CD4-positive, alpha-beta memory T cell (primary cell): ENCODE results near the gene PINLYP. TPM values are rescaled to one million over a fixed set of nuclear protein-coding genes. Genes with fewer than 3 reads are reported as not detected.
A peak's percentile ranks its signal among the peaks of the same experiment; 100 is the strongest.

ENCODE experiments used
- CTCF ChIA-PET: fragments of 350-600 bp; sonication (Branson Sonifier 250); formaldehyde crosslinking; loops from one replicate; lab custom pipeline; 2021; ENCODE audit warnings: inconsistent platforms; ENCODE audit not compliant: partially characterized antibody; lab: Charles Lee
- POLR2A ChIA-PET: fragments of 350-600 bp; sonication (Branson Sonifier 250); formaldehyde crosslinking; loops from one replicate; lab custom pipeline; 2021; ENCODE audit not compliant: partially characterized antibody; lab: Charles Lee
- DNase-seq, 5 donors: peaks; one replicate each; pipeline versions ENCODE4 v3.0.0 to v3.0.0-alpha.2; 2020 to 2022; ENCODE audit warnings: mixed read lengths in 1 of 5
- H3K27ac ChIP-seq: one replicate; pipeline ENCODE4 v1.7.0; 2013; ENCODE audit warnings: low read depth, low read length
- H3K27me3 ChIP-seq: 2 replicates; pipeline ENCODE4 v1.7.0; 2013; ENCODE audit warnings: mild to moderate bottlenecking, low read length, moderate library complexity; ENCODE audit not compliant: insufficient read depth
- H3K36me3 ChIP-seq: 2 replicates; pipeline ENCODE4 v1.7.0; 2013; ENCODE audit warnings: mild to moderate bottlenecking, low read length, moderate library complexity; ENCODE audit not compliant: insufficient read depth
- H3K4me1 ChIP-seq: 2 replicates; pipeline ENCODE4 v1.7.0; 2013; ENCODE audit warnings: mild to moderate bottlenecking, low read length, moderate library complexity; ENCODE audit not compliant: insufficient read depth
- H3K4me3 ChIP-seq, 2 donors: one replicate each; pipeline ENCODE4 v1.7.0; 2013; ENCODE audit warnings: low read length in 2 of 2, mild to moderate bottlenecking in 1 of 2
- H3K9me3 ChIP-seq, 2 donors: one replicate each; pipeline ENCODE4 v1.7.0; 2013; ENCODE audit warnings: low read length in 2 of 2, control low read depth in 1 of 2; ENCODE audit not compliant: control insufficient read depth in 1 of 2
- H3K27ac Mint-ChIP-seq, 7 donors: one replicate each; pipeline ENCODE4 v1.8.0; 2020 to 2021; ENCODE audit warnings: mixed read lengths in 7 of 7, mild to moderate bottlenecking in 6 of 7, inconsistent platforms in 3 of 7, moderate library complexity in 3 of 7
- H3K27me3 Mint-ChIP-seq, 2 donors: one replicate each; pipeline ENCODE4 v1.8.0; 2020 to 2021; ENCODE audit warnings: mixed read lengths in 2 of 2
- H3K36me3 Mint-ChIP-seq, 2 donors: one replicate each; pipeline ENCODE4 v1.8.0; 2020 to 2021; ENCODE audit warnings: mixed read lengths in 2 of 2, inconsistent platforms in 1 of 2, mild to moderate bottlenecking in 1 of 2
- H3K4me1 Mint-ChIP-seq, 4 donors: one replicate each; pipeline ENCODE4 v1.8.0; 2020 to 2021; ENCODE audit warnings: mixed read lengths in 4 of 4, mild to moderate bottlenecking in 1 of 4
- H3K4me3 Mint-ChIP-seq, 8 donors: one replicate each; pipeline ENCODE4 v1.8.0; 2020 to 2021; ENCODE audit warnings: mixed read lengths in 8 of 8, mild to moderate bottlenecking in 7 of 8, moderate library complexity in 6 of 8, inconsistent platforms in 3 of 8
- H3K9me3 Mint-ChIP-seq, 8 donors: one replicate each; pipeline ENCODE4 v1.8.0; 2020 to 2021; ENCODE audit warnings: mixed read lengths in 8 of 8, mild to moderate bottlenecking in 5 of 8, inconsistent platforms in 3 of 8, moderate library complexity in 1 of 8
- intact Hi-C: fragments of 100-400 bp; cut with micrococcal nuclease; formaldehyde crosslinking; loops from one replicate; pipeline ENCODE4 v1.15.1; 2023
- polyA plus RNA-seq, 2 donors: library from polyadenylated mRNA; unstranded; fragments of 300-500 nt; fragmentation: Illumina TruSeq; gene quantifications; one replicate each; pipeline ENCODE4 v1.2.3, GENCODE V29; 2021
- total RNA-seq, 2 experiments: library from RNA; stranded (reverse); gene quantifications; one replicate each; pipeline ENCODE4 v1.2.3, GENCODE V29; 2021

PINLYP gene
- total and polyA plus RNA-seq, 4 experiments from 2014 or later, result 0.33 to 1.3 (median 0.84) TPM; not detected in 1

GRCh38 chr19:43594710-43595604 is 19.4 kb downstream of the PINLYP start:
- peaks cover 4 to 42% of the 10 kb centered on the region in 2 donors for H3K36me3 Mint-ChIP-seq
- Histone ChIP-seq H3K27ac (peak overlapping the region; percentile 93), H3K27me3 (no peaks in the 10 kb centered on the region), H3K36me3 (peaks cover 22% of the 10 kb centered on the region), H3K4me1 (peaks cover 26% of the 10 kb centered on the region), H3K9me3 (no peaks in the 10 kb centered on the region), H3K4me3 (peak overlapping the region; percentile 50 to 98)
- intact Hi-C loops, result loop anchor here (1.0 to 5.0 kb wide), 4 partner anchors 68 to 156 kb away; partner anchors contain the start of gene ETHE1
- no peaks in the 10 kb centered on the region for H3K9me3 Mint-ChIP-seq
- CTCF ChIA-PET, result interaction anchor here (0.6 to 7.2 kb wide), 36 partner anchors 10 to 215 kb away, joined by 3 to 245 read pairs (median 7); partner anchors contain the start of genes PHLDB3, PINLYP, XRCC1 and ZNF575
- POLR2A ChIA-PET, result interaction anchor here (0.9 to 5.1 kb wide), 21 partner anchors 10 to 190 kb away, joined by 3 to 61 read pairs (median 6); partner anchors contain the start of genes PINLYP, PLAUR, XRCC1 and ZNF428
- no peaks in the 10 kb centered on the region for H3K27me3 Mint-ChIP-seq
- peak overlapping the region; percentile 100 for H3K27ac Mint-ChIP-seq
- H3K4me1 Mint-ChIP-seq, result peaks cover 24 to 53% (median 37%) of the 10 kb centered on the region in 4 donors
- H3K4me3 Mint-ChIP-seq, result peak overlapping the region; percentile 93 to 98 (median 95)
- peak; percentile 77 to 86 (median 80) for DNase-seq

DNA sequence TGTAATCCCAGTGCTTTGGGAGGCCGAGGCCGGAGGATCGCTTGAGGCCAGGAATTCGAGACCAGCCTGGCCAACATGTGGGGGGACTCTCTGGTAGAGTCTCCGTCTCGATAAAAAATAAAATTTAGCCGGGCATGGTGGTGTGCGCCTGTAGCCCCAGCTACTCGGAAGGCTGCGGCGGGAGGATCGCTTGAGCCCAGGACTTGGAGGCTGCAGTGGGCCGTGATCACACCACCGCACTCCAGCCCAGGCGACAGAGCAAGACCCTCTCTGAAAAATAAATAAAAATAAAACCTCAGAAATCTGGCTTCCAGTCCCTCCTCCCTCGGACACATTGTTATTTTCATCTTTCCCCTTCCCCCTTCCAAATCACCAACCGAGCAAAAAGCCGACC is 20.0 kb downstream of the PINLYP start:
- ChIA-PET POLR2A (interaction anchor here (1.1 to 5.1 kb wide), 20 partner anchors 10 to 1376 kb away, joined by 3 to 61 read pairs (median 6); partner anchors contain the start of genes PHLDB3, PINLYP, PLAUR and XRCC1), CTCF (interaction anchor here (0.9 to 7.2 kb wide), 16 partner anchors 11 to 214 kb away, joined by 3 to 245 read pairs (median 16); partner anchors contain the start of genes PINLYP and XRCC1)
- Mint-ChIP-seq H3K27ac (peak overlapping the region; percentile 100), H3K4me3 (peak overlapping the region; percentile 93 to 98 (median 95)), H3K9me3 (no peaks in the 10 kb centered on the region), H3K36me3 (peaks cover 4 to 43% of the 10 kb centered on the region in 2 donors), H3K4me1 (peaks cover 24 to 50% (median 37%) of the 10 kb centered on the region in 4 donors), H3K27me3 (no peaks in the 10 kb centered on the region)
- Histone ChIP-seq H3K36me3 (peaks cover 26% of the 10 kb centered on the region), H3K27me3 (no peaks in the 10 kb centered on the region), H3K27ac (peak overlapping the region; percentile 93), H3K9me3 (no peaks in the 10 kb centered on the region), H3K4me3 (peak overlapping the region; percentile 50 to 98), H3K4me1 (peaks cover 26% of the 10 kb centered on the region)
- intact Hi-C loops, result loop anchor here (2.0 to 5.0 kb wide), 3 partner anchors 69 to 157 kb away; partner anchors contain the start of gene ETHE1
- no peak for DNase-seq

DNA sequence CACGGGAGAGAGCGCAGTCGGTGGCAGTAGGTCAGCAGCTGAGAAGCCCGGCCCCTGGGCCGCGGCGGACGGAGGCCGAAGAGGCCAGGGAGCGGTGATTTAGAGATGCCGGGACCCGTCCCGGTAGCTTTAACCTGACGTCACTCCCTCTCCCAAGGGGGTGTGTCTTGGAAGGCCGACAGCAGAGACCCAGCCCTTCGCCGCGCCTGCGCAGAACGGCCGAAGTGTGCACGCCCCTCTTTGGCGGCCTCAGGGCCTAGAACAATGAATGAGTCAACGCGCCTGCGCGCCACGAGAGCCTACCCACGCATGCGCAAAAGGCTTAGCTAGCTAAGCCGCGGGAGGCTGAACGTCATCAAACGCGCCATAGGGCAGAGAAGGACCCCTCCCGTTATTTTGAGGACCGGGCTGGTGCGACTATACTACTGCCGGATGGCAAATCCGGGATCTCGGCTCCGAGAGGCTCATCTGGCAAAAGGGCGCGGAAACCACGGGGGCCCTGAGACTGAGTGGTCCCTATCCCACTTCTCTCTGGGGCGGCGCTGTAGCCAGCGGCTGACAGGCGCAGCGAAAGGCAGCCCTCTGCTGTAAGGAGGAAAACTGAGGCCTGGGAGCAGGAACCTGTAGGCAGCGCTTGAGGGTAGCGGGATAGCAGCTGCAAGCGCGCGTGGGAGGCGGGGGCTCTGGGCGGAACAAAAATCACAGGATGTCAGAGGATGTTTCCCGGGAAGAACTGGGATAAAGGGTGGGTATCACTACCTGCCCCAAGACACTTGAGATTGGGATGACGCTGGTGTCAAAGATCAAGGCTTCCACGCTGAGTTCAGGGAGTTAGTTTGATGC is 20.6 kb downstream of the PINLYP start, which contains the start of the genes IRGQ and ZNF576:
TSS of gene IRGQ (minus strand) at position 136 of the 843 bp plus-strand sequence. CDS start 796 bp downstream, outside the sequence.
TSS of gene ZNF576 (plus strand) at position 597 of the 843 bp plus-strand sequence. CDS start 514 bp downstream, outside the sequence.
- peaks cover 4 to 44% of the 10 kb centered on the region in 2 donors for H3K36me3 Mint-ChIP-seq
- H3K9me3 Mint-ChIP-seq, result no peaks in the 10 kb centered on the region
- H3K27ac Mint-ChIP-seq, result peak within 1 kb of the TSS; percentile 100
- peaks cover 26% of the 10 kb centered on the region for H3K36me3 ChIP-seq
- H3K4me3 ChIP-seq, result peak within 1 kb of the TSS; percentile 50 to 98
- H3K9me3 ChIP-seq, result no peaks in the 10 kb centered on the region
- H3K4me1 ChIP-seq, result peaks cover 26% of the 10 kb centered on the region
- no peaks in the 10 kb centered on the region for H3K27me3 Mint-ChIP-seq
- peak within 1 kb of the TSS; percentile 93 to 98 (median 95) for H3K4me3 Mint-ChIP-seq
- ChIA-PET CTCF (interaction anchor here (0.9 to 7.2 kb wide), 13 partner anchors 10 to 164 kb away, joined by 3 to 245 read pairs (median 19); partner anchors contain the start of genes PINLYP and XRCC1), POLR2A (interaction anchor here (0.8 to 5.1 kb wide), 21 partner anchors 9 to 1376 kb away, joined by 3 to 61 read pairs (median 6); partner anchors contain the start of genes CADM4, PHLDB3, PINLYP and PLAUR)
- H3K4me1 Mint-ChIP-seq, result peaks cover 24 to 49% (median 35%) of the 10 kb centered on the region in 4 donors
- H3K27ac ChIP-seq, result peak within 1 kb of the TSS; percentile 93
- DNase-seq, result peak; percentile 99
- intact Hi-C loops, result loop anchor here (1.0 to 5.0 kb wide), 10 partner anchors 21 to 157 kb away; partner anchors contain the start of genes ETHE1, PINLYP, XRCC1 and ZNF428
- H3K27me3 ChIP-seq, result no peaks in the 10 kb centered on the region

DNA sequence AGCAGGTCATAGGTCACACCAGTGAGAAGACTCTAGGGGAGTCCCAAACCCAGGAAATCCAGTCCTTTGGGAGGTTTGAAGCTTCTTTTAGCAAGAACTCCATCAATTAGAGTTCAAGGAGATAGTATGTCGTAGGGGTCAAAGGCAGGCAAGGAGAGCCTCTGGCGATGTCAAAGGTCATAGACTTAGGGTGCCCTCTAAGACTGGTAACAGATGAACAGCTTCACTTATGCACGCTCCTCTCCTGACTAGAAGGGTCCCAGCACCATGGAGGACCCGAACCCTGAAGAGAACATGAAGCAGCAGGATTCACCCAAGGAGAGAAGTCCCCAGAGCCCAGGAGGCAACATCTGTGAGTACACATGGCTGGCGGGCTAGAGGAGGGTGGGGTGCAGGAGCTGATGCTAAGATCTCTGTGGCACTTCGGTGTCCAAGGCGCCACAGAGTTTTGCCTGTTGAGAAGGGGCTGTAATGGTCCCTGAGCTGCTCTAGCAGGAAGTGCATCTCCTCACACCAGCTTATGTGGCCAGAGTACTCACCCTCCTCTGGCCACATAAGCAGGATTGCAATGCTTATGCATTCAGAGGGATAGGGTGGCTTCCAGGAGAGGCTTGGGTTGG is 21.4 kb downstream of the PINLYP start:
- ChIA-PET POLR2A (interaction anchor here (0.8 to 5.1 kb wide), 15 partner anchors 9 to 1377 kb away, joined by 3 to 61 read pairs (median 15); partner anchors contain the start of genes CADM4, PHLDB3, PINLYP and XRCC1), CTCF (interaction anchor here (0.8 to 7.2 kb wide), 9 partner anchors 9 to 149 kb away, joined by 3 to 245 read pairs (median 19); partner anchors contain the start of genes PINLYP and XRCC1)
- H3K27ac ChIP-seq, result peak overlapping the region; percentile 93
- no peaks in the 10 kb centered on the region for H3K9me3 ChIP-seq
- H3K36me3 Mint-ChIP-seq, result peaks cover 4 to 48% of the 10 kb centered on the region in 2 donors
- DNase-seq, result peak in 1 of 5 donors; percentile 48
- no peaks in the 10 kb centered on the region for H3K9me3 Mint-ChIP-seq
- peaks cover 24 to 49% (median 36%) of the 10 kb centered on the region in 4 donors for H3K4me1 Mint-ChIP-seq
- intact Hi-C loops, result loop anchor here (1.0 to 5.0 kb wide), 8 partner anchors 22 to 135 kb away; partner anchors contain the start of genes PINLYP, XRCC1, ZNF428 and ZNF575
- H3K36me3 ChIP-seq, result peaks cover 26% of the 10 kb centered on the region
- no peaks in the 10 kb centered on the region for H3K27me3 Mint-ChIP-seq
- no peaks in the 10 kb centered on the region for H3K27me3 ChIP-seq
- peak overlapping the region; percentile 93 to 98 (median 95) for H3K4me3 Mint-ChIP-seq
- peak overlapping the region; percentile 100 for H3K27ac Mint-ChIP-seq
- peaks cover 26% of the 10 kb centered on the region for H3K4me1 ChIP-seq
- H3K4me3 ChIP-seq, result peak overlapping the region; percentile 27 to 98

DNA sequence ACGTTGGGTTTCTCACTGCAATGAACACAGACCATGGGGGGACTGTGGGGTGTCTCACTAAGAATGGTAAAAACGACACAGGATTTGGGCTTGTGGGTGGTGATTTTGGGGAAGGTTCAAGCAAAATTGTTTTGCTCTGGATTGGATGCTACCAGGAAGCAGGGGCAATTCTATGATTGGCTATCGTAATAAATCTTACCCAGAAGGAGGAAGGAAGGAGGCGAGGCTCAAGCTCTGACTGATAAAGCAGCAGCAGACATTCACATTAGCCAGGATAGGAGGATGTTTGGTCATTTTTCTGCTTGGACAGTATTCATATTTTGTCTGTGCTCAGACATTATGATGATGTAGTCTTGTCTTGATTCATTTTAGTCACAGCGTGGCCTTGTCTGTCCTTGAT is 22.3 kb downstream of the PINLYP start:
- ChIA-PET POLR2A (interaction anchor here (0.8 to 5.1 kb wide), 2 partner anchors 23 to 65 kb away, joined by 4 to 49 read pairs; partner anchors contain the start of genes PINLYP, XRCC1 and ZNF575), CTCF (interaction anchor here (1.2 to 7.2 kb wide), 4 partner anchors 9 to 79 kb away, joined by 4 to 245 read pairs (median 44); partner anchors contain the start of genes PINLYP and XRCC1)
- no peaks in the 10 kb centered on the region for H3K9me3 Mint-ChIP-seq
- H3K27me3 Mint-ChIP-seq, result no peaks in the 10 kb centered on the region
- peak overlapping the region; percentile 51 to 98 (median 95) for H3K4me3 Mint-ChIP-seq
- Histone ChIP-seq H3K4me1 (peaks cover 26% of the 10 kb centered on the region), H3K36me3 (peaks cover 26% of the 10 kb centered on the region), H3K9me3 (no peaks in the 10 kb centered on the region), H3K27ac (peak overlapping the region; percentile 93), H3K4me3 (no peak overlapping the region), H3K27me3 (no peaks in the 10 kb centered on the region)
- peaks cover 24 to 49% (median 34%) of the 10 kb centered on the region in 4 donors for H3K4me1 Mint-ChIP-seq
- DNase-seq, result no peak
- intact Hi-C loops, result loop anchor here (5.0 kb wide), 1 partner anchor 136 kb away; no protein-coding TSS in a partner anchor
- peaks cover 4 to 55% of the 10 kb centered on the region in 2 donors for H3K36me3 Mint-ChIP-seq
- H3K27ac Mint-ChIP-seq, result peak overlapping the region; percentile 100
